Nephron progenitor cell (in vitro differentiated cells): ENCODE data around the gene SLC39A8.
A peak's percentile ranks its signal among the peaks of the same experiment; 100 is the strongest.

Experiments
- DNase-seq: peaks from one replicate; pipeline ENCODE4 v3.0.0; 2021
- H3K27ac Mint-ChIP-seq: 2 replicates; pipeline ENCODE4 v1.8.0; 2021; ENCODE audit warnings: mild to moderate bottlenecking, moderate library complexity, mixed read lengths
- H3K27me3 Mint-ChIP-seq: 2 replicates; pipeline ENCODE4 v1.8.0; 2021; ENCODE audit warnings: mild to moderate bottlenecking, low read depth, mixed read lengths; ENCODE audit not compliant: poor library complexity
- H3K36me3 Mint-ChIP-seq: 2 replicates; pipeline ENCODE4 v1.8.0; 2021; ENCODE audit warnings: low read depth, mixed read lengths
- H3K4me1 Mint-ChIP-seq: 2 replicates; pipeline ENCODE4 v1.8.0; 2021; ENCODE audit warnings: mixed read lengths
- H3K4me3 Mint-ChIP-seq: 2 replicates; pipeline ENCODE4 v1.8.0; 2021; ENCODE audit warnings: mild to moderate bottlenecking, moderate library complexity, mixed read lengths
- H3K9me3 Mint-ChIP-seq: 2 replicates; pipeline ENCODE4 v1.8.0; 2021; ENCODE audit warnings: mild to moderate bottlenecking, moderate library complexity, mixed read lengths
- TF ChIP-seq, protein P1 (sequence below): fragments of 200-600 bp; sonication (generic); IDR thresholded peaks from 2 replicates; pipeline ENCODE4 v1.5.0; 2021; ENCODE audit warnings: antibody characterized with exemption

The SLC39A8 gene

DNA sequence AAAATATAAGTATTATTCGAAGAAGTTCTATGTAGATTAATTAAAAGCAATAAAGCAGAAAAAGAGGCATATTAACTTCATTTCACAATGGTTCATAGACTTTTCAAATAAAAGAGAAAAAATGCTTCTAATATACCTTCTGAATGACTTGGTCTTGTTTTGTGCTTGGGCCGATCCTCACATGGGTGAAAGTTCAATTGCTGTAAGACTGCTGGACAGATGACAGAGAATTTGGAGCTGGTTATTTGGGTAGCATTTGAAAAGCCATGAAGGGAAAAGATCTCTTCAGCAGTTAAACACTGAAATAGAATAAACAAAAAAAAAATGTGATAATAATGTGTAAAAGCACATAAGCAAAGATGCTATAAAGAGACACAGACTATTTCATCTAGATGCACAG lies 29.8 kb downstream of the SLC39A8 start:
- DNase-seq, result no peak
- H3K36me3 Mint-ChIP-seq, result peaks cover 64% of the 10 kb centered on the region
- TF ChIP-seq, protein P1, sequence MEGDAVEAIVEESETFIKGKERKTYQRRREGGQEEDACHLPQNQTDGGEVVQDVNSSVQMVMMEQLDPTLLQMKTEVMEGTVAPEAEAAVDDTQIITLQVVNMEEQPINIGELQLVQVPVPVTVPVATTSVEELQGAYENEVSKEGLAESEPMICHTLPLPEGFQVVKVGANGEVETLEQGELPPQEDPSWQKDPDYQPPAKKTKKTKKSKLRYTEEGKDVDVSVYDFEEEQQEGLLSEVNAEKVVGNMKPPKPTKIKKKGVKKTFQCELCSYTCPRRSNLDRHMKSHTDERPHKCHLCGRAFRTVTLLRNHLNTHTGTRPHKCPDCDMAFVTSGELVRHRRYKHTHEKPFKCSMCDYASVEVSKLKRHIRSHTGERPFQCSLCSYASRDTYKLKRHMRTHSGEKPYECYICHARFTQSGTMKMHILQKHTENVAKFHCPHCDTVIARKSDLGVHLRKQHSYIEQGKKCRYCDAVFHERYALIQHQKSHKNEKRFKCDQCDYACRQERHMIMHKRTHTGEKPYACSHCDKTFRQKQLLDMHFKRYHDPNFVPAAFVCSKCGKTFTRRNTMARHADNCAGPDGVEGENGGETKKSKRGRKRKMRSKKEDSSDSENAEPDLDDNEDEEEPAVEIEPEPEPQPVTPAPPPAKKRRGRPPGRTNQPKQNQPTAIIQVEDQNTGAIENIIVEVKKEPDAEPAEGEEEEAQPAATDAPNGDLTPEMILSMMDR, result no peak
- peaks cover 10% of the 10 kb centered on the region for H3K4me1 Mint-ChIP-seq
- H3K27ac Mint-ChIP-seq, result no peak overlapping the region
- no peaks in the 10 kb centered on the region for H3K27me3 Mint-ChIP-seq
- peaks cover 6% of the 10 kb centered on the region for H3K9me3 Mint-ChIP-seq
- no peak overlapping the region for H3K4me3 Mint-ChIP-seq

DNA sequence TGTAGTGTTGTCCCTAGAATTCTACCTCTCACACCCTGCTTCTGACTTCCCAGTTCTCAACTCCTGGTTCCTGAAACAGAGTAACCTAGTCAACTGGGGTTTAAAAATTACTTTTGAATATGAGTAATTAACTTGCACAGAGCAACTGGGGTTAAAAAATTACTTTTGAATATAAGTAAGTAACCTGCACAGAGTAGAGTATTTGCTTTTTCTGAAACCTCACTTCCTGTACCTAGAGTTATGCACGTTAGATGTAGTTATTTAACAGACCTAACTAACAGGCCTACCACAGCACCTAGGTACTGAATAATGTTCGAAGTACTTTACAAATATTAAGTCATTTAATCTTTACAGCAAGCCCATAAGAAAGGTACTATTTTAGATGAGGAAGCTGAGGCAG lies 32.9 kb downstream of the SLC39A8 start:
- H3K27me3 Mint-ChIP-seq, result no peaks in the 10 kb centered on the region
- H3K36me3 Mint-ChIP-seq, result peaks cover 46% of the 10 kb centered on the region
- H3K4me3 Mint-ChIP-seq, result no peak overlapping the region
- peaks cover 6% of the 10 kb centered on the region for H3K9me3 Mint-ChIP-seq
- TF ChIP-seq, protein P1, result no peak
- no peak for DNase-seq
- H3K4me1 Mint-ChIP-seq, result peaks cover 6% of the 10 kb centered on the region
- no peak overlapping the region for H3K27ac Mint-ChIP-seq

GRCh38 chr4:102311912-102312311 lies 33.4 kb downstream of the SLC39A8 start:
- H3K4me1 Mint-ChIP-seq, result peaks cover 8% of the 10 kb centered on the region
- H3K4me3 Mint-ChIP-seq, result no peak overlapping the region
- no peaks in the 10 kb centered on the region for H3K27me3 Mint-ChIP-seq
- H3K36me3 Mint-ChIP-seq, result peaks cover 41% of the 10 kb centered on the region
- no peak for DNase-seq
- no peak overlapping the region for H3K27ac Mint-ChIP-seq
- peaks cover 4% of the 10 kb centered on the region for H3K9me3 Mint-ChIP-seq
- TF ChIP-seq, protein P1, result no peak

GRCh38 chr4:102311407-102311806 lies 33.9 kb downstream of the SLC39A8 start:
- H3K27me3 Mint-ChIP-seq, result no peaks in the 10 kb centered on the region

GRCh38 chr4:102308032-102308799 lies 37.1 kb downstream of the SLC39A8 start:
- peaks cover 23% of the 10 kb centered on the region for H3K4me1 Mint-ChIP-seq
- H3K4me3 Mint-ChIP-seq, result no peak overlapping the region
- H3K27me3 Mint-ChIP-seq, result no peaks in the 10 kb centered on the region
- H3K27ac Mint-ChIP-seq, result no peak overlapping the region
- no peak for DNase-seq
- peaks cover 26% of the 10 kb centered on the region for H3K36me3 Mint-ChIP-seq
- no peaks in the 10 kb centered on the region for H3K9me3 Mint-ChIP-seq
- TF ChIP-seq, protein P1, result no peak

More at GRCh38 chr4:102311407-102311806, 33.9 kb downstream of the SLC39A8 start:
- peaks cover 12% of the 10 kb centered on the region for H3K4me1 Mint-ChIP-seq
- peaks cover 41% of the 10 kb centered on the region for H3K36me3 Mint-ChIP-seq
- no peaks in the 10 kb centered on the region for H3K9me3 Mint-ChIP-seq
- TF ChIP-seq, protein P1, result no peak
- H3K27ac Mint-ChIP-seq, result no peak overlapping the region
- DNase-seq, result no peak
- no peak overlapping the region for H3K4me3 Mint-ChIP-seq

GRCh38 chr4:102305666-102306065 lies 39.6 kb downstream of the SLC39A8 start:
- H3K27me3 Mint-ChIP-seq, result no peaks in the 10 kb centered on the region

More at GRCh38 chr4:102305666-102306065, 39.6 kb downstream of the SLC39A8 start:
- H3K36me3 Mint-ChIP-seq, result peaks cover 15% of the 10 kb centered on the region
- no peak for DNase-seq
- H3K4me1 Mint-ChIP-seq, result peaks cover 23% of the 10 kb centered on the region
- peak overlapping the region; percentile 76 for H3K27ac Mint-ChIP-seq
- no peaks in the 10 kb centered on the region for H3K9me3 Mint-ChIP-seq
- TF ChIP-seq, protein P1, result no peak
- no peak overlapping the region for H3K4me3 Mint-ChIP-seq
